IPS-11a (cell line): ENCODE results near the gene NCOA7.
"Not testable (repeated sequence)": the region's sequence is repeated elsewhere in the genome, so short reads cannot be mapped to it uniquely, and the experiment has no call there.

Experiments used
- H3K4me3 ChIP-seq: one replicate; pipeline ENCODE4 v1.5.1; 2013; ENCODE audit warnings: low read depth, low read length, control low read depth

The NCOA7 gene

DNA sequence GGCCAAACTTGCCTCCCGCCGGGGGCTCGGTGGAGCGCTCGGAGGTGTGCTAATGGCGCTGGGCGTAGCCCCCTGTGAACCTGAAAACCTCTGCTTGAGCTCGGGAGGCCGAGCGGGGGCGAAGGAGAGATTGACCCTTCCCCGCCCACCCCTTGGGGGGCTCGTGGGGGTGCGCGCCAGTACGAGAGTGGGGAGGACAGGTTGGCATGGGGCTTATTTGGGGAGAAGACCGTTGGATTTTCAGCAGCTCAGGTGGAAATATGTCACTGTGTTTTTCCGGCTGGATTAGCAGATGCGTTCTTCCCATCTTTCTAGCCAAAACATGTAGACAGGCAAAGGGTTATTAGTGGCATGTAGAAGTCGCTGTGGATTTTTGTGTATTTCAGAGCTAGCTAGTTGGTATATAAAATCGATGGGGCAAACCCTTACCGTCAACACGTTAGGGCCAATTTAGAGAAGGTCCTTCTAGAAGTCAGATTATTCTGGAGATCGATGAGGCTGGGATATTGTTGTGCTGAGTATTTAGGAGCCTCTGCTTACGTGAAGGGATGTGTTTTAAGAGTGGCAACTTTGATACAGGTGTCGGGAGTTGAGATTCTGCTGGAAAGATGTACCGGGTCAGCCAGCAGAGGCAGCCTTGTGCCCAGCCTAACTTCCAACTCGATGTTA lies 525 bp downstream of the NCOA7 start:
- H3K4me3 ChIP-seq, result peak overlapping the region; percentile 88

DNA sequence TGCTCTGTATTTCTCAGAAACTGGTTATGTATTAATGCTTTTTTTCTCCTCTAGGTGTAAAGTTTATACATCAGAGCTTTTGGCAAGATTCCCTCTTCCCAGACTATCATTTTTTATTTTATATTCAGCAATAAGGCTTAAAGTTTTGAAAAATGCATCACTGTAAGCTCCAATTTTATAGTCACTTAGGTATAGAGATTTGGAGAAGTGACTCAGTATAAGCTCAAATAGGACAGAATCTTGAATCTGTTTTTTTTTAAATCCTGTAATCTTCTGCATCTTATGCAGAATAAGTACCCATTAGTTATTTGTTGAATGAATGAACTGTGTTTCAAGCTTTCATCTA lies 1.0 kb downstream of the NCOA7 start:
- H3K4me3 ChIP-seq, result peak overlapping the region; percentile 88

DNA sequence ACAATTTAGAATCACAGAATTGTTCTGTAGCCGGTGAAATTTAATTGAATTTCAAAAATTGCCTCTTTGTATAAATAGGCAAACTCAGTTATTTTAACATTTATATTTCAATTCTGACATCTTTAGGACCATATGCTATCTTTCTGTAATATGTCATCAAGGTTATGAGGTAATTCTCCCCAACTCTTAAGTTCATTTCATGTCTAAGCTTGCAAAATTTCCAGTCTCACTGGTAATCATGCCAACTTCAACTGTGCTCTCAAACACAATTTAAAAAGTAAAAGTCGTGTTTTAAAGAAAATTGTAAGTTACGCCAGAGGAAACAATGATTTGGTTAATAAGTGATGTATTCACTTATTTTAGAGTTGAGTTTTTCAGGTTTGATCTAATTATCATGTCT lies 1.4 kb downstream of the NCOA7 start:
- H3K4me3 ChIP-seq, result no peak overlapping the region

DNA sequence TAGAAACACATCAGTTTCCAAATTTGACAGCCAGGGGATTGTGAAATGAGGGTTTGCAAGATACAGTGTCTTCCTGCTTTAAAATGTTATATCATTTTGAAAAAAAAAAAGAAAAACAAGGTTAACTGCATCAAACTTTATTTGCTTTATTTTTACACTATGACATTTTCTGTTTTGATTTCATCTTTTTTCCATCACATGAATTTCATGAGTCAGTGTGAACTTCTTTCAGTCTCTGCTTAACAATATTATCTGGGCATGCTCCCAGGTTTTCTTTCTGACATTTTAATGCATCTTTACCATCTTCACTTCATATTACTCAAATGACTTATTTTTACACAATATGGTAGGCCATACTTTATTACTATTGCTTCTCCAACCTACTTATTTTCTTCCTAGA lies 1.9 kb downstream of the NCOA7 start:
- H3K4me3 ChIP-seq, result no peak overlapping the region

DNA sequence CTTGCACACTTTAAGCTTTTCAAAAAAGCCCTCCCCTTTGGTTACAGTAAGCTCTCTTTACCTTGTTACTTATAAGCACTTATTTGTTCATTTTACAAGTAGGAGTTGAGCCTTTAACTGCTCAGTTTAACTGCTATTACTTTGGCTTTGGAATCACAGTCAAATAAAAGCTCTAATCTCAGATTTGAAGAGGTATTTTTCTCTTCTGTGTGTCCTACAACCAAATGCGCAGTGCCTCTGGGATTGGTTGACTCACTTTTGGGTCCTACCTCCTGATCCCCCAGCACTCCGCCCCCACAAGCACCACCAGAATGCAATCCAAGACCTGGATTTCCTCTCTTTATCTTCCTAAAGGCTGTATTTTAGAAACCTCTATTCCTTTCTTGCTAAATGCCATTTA lies 2.5 kb downstream of the NCOA7 start:
- no peak overlapping the region for H3K4me3 ChIP-seq

DNA sequence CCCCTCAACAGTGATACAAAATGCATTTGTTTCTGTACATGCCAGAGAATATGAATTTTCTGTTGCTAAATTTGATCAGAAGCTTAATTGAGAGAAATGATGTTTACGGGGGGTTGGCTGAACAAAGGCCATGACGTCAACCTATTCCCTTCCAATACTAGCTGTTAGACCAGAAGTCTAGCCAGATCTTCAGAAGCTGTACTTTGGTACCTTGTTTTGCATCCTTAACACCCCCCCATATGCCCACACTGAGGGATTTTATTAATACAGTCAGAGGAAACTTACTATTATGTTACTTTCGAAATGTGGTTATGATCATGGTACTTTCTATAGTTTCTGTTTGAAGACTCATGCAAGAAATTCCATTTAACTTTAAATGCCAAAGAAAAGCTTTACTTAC lies 3.1 kb downstream of the NCOA7 start:
- H3K4me3 ChIP-seq, result no peak overlapping the region

DNA sequence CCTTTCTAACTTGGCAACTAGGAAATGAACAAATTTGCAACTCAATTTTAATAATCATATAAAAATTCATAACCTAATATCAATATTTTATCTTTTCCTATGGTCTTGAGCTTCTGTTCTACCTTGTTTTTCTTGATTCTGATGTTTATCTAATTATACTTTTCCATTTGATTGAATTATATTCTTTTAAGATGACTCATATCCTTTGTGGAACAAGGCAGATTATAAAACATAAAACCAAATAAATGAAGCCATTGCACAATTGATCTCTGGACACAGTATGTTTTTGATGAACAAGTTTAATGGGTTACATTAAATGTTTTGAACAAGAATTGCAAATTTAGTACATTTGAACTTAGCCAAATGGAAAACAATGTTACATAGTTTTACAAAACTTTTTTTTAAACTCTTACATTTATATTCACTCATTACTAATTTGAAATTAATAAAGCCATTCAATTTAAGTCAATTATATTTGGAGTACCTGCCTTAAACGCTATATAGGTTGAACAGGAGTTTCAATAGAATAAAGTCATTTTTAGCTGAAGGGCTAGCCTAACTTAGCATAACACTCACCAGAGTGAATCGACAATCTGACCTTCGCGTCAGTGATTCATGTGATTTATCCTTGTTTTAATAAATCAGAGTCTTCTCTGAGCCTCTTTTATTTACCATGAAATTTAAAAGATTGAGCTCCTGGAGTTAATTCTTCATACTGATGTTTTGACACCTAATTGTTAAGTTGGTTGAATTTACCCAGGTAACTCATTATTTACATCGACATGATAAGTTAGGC lies 3.8 kb downstream of the NCOA7 start:
- H3K4me3 ChIP-seq, result no peak overlapping the region

DNA sequence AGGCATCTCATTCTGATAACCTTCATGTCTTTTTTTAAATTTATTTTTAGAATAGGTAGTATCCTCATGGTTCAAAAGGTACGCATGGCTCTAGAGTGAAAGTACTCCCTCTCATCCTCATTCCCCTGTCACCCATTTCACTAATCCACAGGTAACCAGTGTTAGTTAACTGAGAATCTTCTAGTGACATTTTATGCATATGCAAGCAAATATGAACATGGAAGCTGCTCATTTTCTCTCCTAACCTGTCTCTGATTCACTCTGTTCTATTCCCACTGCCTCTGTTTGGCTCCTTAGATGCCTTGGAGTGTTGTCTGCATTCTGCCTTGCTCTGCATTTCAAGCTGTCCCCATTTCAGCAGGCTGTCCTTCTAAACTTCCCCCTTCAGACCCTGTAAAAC lies 4.5 kb downstream of the NCOA7 start:
- H3K4me3 ChIP-seq, result no peak overlapping the region

DNA sequence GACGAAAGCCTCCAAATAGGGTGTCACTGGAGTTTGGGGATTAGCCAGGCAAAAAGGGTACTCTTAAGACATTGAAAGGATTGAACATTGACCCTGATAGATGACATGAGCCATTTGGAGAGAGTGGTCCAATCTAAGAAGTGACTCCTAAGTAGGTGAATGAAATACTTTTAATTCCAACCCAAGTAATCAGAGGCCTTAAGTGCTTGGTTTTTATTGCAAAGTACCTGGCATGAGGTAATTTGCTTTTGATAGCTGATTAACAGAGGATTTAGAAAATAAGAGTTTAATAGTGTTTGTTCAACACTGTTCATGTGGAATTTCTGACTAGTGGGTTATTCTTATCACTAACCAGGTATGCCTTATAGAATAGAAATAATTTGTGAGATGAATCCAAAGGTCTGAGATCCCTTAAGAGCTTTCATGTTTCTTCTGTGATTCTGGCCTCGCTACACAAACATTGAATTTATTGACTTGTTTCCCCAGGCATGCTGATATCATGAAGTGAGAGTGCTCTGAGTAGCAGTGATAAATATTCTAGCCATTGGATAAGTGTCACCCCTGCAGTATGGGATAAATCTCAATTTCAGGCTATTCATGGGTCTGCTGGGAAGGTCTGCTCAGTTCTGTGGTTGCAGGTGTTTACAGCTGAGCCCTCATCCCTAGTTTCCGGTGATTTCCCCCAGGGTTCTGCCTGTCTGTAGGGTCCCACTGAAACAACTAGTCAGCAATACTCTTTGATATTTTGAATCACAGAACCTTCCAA lies 6.5 kb downstream of the NCOA7 start:
- no peak overlapping the region for H3K4me3 ChIP-seq

DNA sequence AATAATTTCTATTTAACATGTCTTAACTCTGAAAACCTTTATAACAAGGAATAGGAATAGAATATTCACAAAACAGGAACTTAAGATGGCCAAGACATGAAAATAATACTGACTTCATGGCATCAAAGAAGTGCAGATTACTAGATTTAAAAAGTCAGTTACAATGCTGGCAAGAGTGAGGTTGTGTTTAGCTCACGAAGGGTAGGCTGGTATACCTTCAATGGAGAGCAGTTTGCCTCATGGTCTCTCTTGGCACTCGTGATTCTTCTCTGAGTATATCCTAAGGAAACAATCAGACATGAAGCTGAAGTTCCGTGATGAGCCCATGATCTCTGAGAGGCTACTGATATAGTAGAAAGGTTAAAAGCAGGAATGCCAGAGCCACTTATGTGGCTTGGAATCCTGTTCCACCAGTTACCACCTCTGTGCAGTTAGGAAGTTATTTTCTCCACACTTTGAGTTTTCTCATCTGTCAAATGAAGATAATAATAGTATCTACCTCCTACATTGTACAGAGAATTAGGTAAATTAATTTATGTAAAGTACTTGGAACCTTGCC lies 7.2 kb downstream of the NCOA7 start:
- no peak overlapping the region for H3K4me3 ChIP-seq

DNA sequence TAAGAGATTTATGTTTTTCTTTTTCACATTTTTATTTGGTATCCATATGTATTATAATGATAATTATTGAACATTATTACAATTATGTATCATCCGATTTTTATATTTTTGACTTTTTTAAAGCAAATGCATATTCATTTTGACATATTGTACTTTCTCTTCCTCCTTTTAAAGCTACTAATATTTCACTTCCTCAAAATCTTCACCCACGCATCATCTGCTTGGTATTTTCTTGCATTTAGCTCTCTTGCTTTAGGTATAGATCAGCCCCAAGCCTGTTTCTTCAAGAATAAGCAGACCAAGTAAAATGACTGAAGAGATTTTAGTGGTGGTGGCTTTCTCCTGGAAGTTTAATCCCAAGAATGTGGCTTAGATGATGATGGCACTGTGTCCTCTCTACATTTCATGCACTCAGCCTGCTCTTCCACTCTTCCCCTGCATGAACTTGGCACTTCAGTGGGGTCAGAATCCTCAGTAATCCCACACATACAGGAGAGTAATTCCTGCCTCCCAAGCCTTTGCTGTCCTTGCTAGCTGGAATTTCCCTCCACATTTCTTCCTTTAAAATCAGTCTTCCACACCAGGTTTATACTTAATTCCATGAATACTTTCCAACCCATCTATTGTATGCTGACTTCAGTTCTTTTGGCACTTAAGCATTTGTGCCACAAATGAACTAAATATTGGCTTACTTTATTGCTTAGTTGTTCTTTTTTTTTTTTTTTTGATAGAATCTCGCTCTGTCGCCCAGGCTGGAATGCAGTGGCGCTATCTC lies 8.2 kb downstream of the NCOA7 start:
- no peak overlapping the region for H3K4me3 ChIP-seq

DNA sequence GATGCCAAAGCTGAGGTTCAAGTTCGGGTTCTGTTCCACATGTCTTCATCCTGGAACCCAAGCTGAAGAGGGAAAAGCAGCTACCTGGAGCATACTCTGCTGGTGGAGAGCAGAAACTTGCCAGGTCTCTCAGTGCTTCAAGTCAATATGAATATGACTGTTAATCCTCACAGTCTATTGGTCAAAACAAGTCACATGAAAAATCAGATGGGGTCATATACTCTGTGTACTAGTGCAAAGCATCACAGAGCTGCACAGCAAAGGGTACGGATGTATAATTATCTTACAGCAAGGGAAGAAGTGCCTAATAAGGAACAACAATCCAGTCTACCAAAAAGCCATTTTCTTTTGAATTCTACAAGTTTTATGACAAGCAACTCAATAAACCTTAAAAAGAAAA lies 11.6 kb downstream of the NCOA7 start:
- no peak overlapping the region for H3K4me3 ChIP-seq

DNA sequence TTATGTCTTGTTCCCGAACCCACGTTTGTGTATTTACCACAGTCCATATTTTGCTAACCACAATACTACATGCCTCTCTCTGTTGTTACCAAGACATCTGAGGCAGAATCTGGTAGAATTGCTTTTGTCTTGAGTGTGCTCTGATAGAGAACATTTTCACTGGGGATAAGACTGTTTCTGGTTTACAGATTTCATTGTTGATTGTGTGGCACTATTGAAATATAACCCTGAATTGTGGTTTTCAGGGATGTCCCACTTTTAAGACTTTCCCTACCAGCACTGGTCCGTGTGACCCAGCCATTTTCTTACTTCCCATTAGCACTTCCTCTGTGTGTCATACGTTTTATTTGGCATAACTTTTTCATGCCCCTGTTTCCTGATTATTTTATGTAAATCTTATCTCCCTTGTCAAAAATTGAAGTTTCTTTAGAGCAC lies 12.2 kb downstream of the NCOA7 start:
- no peak overlapping the region for H3K4me3 ChIP-seq

DNA sequence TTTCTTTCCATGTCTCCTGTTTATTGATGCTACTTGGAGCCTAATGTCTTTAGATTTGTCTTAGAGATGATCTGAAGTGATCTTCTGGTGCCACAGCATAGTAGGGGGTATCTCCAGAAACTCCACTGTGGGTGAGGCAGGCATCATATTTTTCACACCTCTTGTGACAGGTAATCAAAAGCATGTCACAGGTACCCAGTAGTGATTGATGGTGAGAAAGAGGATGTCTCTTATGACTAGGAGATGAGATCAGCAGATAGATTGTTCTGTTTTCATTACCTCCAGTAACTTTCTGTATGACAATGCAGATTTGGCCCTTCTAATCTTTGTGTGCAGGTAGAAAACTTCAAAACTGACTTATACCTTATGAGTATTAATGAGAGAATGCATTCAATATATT lies 13.5 kb downstream of the NCOA7 start:
- no peak overlapping the region for H3K4me3 ChIP-seq

DNA sequence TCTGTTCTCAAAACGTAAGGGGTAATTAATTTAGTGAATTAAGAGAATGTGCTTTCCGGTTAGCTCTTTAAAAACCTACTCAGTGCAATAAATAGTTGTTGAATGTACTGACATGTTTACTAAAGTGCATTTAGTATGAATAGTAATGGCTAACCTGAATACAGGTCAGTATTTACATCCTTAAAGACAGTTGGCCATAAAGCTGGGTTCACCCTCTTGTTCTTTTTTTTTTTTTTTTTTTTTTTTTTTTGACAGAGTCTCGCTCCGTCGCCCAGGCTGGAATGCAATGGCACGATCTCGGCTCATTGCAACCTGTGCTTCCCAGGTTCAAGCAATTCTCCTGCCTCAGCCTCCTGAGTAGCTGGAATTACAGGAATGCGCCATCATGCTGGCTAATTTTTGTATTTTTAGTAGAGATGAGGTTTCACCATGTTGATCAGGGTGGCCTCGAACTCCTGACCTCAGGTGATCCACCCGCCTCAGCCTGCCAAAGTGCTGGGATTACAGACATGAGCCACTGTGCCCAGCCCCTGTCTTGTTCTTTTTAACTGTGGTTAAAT lies 14.2 kb downstream of the NCOA7 start:
- H3K4me3 ChIP-seq, result not testable (repeated sequence)

DNA sequence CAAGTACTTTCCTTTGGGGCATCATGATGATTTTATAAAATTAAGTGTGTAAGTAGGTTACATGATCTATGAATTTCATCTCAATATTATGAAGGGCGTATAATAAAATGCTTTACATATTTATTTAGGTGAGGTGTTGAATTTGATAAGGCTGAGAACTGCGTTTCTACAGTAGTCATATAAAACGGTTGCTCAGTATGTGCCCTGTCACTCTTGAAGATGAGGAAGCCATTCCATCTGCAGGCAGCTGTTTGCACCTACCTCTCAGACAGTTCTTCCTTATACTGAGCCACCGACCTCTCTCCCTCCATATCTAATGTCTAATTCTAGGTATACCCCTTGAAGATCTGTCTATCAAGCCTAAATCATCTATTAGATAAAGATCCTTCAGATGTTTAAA lies 16.1 kb downstream of the NCOA7 start:
- no peak overlapping the region for H3K4me3 ChIP-seq

DNA sequence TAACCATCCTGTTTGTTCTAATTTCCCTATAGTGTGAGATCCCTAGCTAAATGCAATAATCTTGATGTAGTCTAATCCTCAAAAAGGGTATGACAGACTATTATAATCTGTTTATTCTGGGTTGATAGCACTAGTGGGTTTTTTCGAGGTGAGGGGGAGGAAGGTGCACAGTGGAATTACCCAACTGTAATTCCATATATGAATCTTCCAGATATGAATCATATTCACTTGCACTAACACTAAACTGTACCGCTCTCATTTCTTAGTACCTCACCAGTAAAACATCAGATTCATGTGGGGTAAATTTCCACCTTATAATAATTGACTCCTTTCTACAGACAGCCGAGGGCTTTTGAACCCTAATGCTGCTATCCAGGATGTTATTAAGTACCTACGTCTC lies 16.5 kb downstream of the NCOA7 start:
- no peak overlapping the region for H3K4me3 ChIP-seq

DNA sequence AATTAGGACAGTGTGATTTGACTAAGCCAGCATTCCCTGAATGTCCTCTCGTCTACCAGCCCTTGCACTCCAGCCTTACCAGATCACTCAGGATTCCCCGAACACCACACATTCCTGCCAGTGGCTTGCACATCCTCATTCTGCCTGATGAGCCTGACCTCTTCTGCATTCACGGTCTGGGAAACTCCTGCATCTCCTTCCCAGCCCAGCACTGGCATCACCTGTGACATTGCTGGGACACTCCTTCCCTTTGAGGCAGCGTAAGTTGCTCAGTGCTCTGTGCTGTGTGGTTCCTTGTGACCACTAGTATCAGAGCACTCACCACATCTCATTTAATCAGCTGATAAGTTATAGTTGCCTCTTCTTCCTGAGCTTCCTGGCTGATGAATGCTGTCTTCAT lies 17.3 kb downstream of the NCOA7 start:
- H3K4me3 ChIP-seq, result no peak overlapping the region

DNA sequence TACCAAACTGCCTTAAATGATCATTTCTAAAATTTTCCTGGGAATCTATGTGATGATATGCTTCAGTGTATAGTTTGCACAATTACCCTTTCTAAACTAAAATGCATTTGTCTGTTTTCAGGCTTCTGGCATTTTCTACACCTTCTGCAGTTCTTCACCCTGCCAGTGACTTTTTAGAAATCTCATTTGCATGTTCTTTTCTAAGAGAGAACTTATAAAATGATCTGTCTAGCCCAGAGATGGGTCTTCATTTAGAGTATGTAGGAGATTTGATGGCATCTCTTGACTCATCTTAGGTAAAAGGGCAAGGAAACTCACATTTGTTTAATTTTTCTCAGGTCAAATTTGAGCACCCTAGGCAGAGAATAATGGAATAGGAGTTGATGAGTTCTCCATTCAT lies 17.8 kb downstream of the NCOA7 start:
- H3K4me3 ChIP-seq, result no peak overlapping the region

DNA sequence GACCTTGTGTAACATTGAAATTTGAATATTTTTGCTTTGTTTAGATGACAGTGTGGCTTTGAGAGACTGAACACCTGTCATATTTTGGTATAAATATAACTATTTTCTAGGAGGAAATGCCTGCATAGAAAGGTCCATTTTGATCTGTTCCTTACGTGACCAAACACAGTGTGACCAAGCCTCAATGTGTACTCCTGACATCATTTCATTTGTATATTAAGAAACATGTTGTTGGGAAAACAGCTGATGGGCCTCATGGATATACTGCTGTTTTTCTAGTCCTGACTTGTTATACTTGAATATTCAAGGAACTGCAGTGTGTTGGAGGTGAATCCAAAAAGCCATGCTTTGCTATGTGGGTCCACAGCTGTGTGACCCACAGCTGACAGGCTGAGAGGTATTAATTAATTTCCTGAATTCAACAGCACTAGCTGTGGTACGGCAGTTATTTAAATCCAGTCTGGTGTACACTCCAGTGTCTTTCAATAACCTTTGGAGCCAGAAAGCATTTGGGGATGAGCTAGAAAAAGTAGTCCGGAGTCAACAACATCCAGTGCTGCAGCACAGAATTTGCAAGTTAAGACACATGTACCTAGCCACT lies 18.9 kb downstream of the NCOA7 start:
- no peak overlapping the region for H3K4me3 ChIP-seq
